Measurements from ENCODE around the gene NEK1. TPM values are rescaled to one million over a fixed set of nuclear protein-coding genes. Genes with fewer than 3 reads are reported as not detected.

The NEK1 gene
- total RNA-seq, 1 experiment from 2014 or later = 18.6 TPM

DNA sequence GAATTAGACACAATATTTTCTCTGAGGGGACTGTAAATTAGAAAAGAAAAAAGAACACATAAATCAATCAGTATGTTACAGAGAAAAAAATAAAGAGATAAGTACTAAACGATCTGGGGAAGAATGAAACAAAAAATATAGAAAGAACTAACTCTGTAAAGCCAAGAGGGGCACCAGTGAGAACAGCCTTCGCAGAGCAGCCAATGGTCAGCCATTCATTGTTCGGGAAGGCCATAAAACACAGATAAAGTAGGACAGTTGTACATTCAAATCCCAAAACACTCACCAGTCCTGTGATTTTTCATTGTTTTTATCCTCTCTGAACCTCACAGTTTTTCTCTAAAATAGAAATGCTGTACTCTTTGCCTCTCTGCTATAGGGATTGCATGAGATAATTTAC lies 127.9 kb downstream of the NEK1 start:
- no peaks in the 10 kb centered on the region for H3K79me2 ChIP-seq (ENCODE audit: low read depth)
- intact Hi-C loops (cut with micrococcal nuclease; ENCODE audit: unreplicated experiment) = no loop called here
- H3K4me2 ChIP-seq = no peak overlapping the region
- CTCF ChIA-PET = interaction anchor here (0.5 kb wide), 1 partner anchor 1562 kb away, joined by 4 read pairs; no protein-coding TSS in a partner anchor
- POLR2A ChIA-PET (ENCODE audit: unreplicated experiment) = no interaction called here
- BruUV-seq (replicated peaks) = no TSS peak
- no peak overlapping the region for H3K27ac ChIP-seq
- H3K4me1 ChIP-seq (replicated peaks; ENCODE audit: insufficient read depth) = peaks cover 4% of the 10 kb centered on the region; the same call in 1 of the 2 replicates
- no peak overlapping the region for H3K4me3 ChIP-seq
- no peak overlapping the region for H2AFZ ChIP-seq
- DNase-seq = no peak
- H3K36me3 ChIP-seq (ENCODE audit: low read depth) = no peaks in the 10 kb centered on the region
- no peaks in the 10 kb centered on the region for H3K9me3 ChIP-seq (ENCODE audit: insufficient read depth, low read depth)
- no peaks in the 10 kb centered on the region for H3K9me2 ChIP-seq (ENCODE audit: insufficient read depth)
- no peak for TF ChIP-seq CTCF (conservative IDR thresholded peaks at IDR 0.05)
- TF ChIP-seq EZH2 (IDR thresholded peaks at IDR 0.05; ENCODE audit: low read depth) = no peak
- no peaks in the 10 kb centered on the region for H3K27me3 ChIP-seq (ENCODE audit: insufficient read depth, low read depth)
- H3F3A ChIP-seq (ENCODE audit: insufficient read depth, low read depth) = no peaks in the 10 kb centered on the region
- H4K20me1 ChIP-seq (ENCODE audit: insufficient read depth) = no peaks in the 10 kb centered on the region

GRCh38 chr4:169464080-169464479 lies 148.3 kb downstream of the NEK1 start:
- no TSS peak for BruUV-seq (replicated peaks)
- intact Hi-C loops (cut with micrococcal nuclease; ENCODE audit: unreplicated experiment) = no loop called here
- no peak for DNase-seq
- H2AFZ ChIP-seq = no peak overlapping the region
- no peak overlapping the region for H3K4me2 ChIP-seq
- CTCF ChIA-PET = no interaction called here
- H3K9me3 ChIP-seq (ENCODE audit: insufficient read depth, low read depth) = no peaks in the 10 kb centered on the region
- no peaks in the 10 kb centered on the region for H3K79me2 ChIP-seq (ENCODE audit: low read depth)
- H3K9me2 ChIP-seq (ENCODE audit: insufficient read depth) = no peaks in the 10 kb centered on the region; the same call in 1 of the 2 replicates
- H3K27ac ChIP-seq = no peak overlapping the region
- no peaks in the 10 kb centered on the region for H3K27me3 ChIP-seq (ENCODE audit: insufficient read depth, low read depth)
- H4K20me1 ChIP-seq (ENCODE audit: insufficient read depth) = no peaks in the 10 kb centered on the region
- POLR2A ChIA-PET (ENCODE audit: unreplicated experiment) = no interaction called here
- H3K36me3 ChIP-seq (ENCODE audit: low read depth) = no peaks in the 10 kb centered on the region
- H3K4me1 ChIP-seq (replicated peaks; ENCODE audit: insufficient read depth) = no peaks in the 10 kb centered on the region
- TF ChIP-seq CTCF (conservative IDR thresholded peaks at IDR 0.05) = no peak
- TF ChIP-seq EZH2 (IDR thresholded peaks at IDR 0.05; ENCODE audit: low read depth) = no peak
- H3K4me3 ChIP-seq = no peak overlapping the region
- H3F3A ChIP-seq (ENCODE audit: insufficient read depth, low read depth) = no peaks in the 10 kb centered on the region

- no peak for DNase-seq
- intact Hi-C loops (cut with micrococcal nuclease; ENCODE audit: unreplicated experiment) = no loop called here
- Histone ChIP-seq H3K36me3 (ENCODE audit: low read depth) (no peaks in the 10 kb centered on the region), H4K20me1 (ENCODE audit: insufficient read depth) (no peaks in the 10 kb centered on the region), H3K9me3 (ENCODE audit: insufficient read depth, low read depth) (no peaks in the 10 kb centered on the region), H3K9me2 (ENCODE audit: insufficient read depth) (no peaks in the 10 kb centered on the region; the same call in none of the 2 replicates), H3K27ac (no peak overlapping the region), H3K79me2 (ENCODE audit: low read depth) (no peaks in the 10 kb centered on the region), H3K4me3 (no peak overlapping the region), H2AFZ (no peak overlapping the region), H3K27me3 (ENCODE audit: insufficient read depth, low read depth) (no peaks in the 10 kb centered on the region), H3K4me1 (replicated peaks; ENCODE audit: insufficient read depth) (no peaks in the 10 kb centered on the region), H3F3A (ENCODE audit: insufficient read depth, low read depth) (no peaks in the 10 kb centered on the region), H3K4me2 (no peak overlapping the region)
- CTCF ChIA-PET = no interaction called here
- POLR2A ChIA-PET (ENCODE audit: unreplicated experiment) = no interaction called here
- no peak for TF ChIP-seq CTCF (conservative IDR thresholded peaks at IDR 0.05)
- TF ChIP-seq EZH2 (IDR thresholded peaks at IDR 0.05; ENCODE audit: low read depth) = no peak
- no TSS peak for BruUV-seq (replicated peaks)
Measured at GRCh38 chr4:169460081-169460480, 152.3 kb downstream of the NEK1 start.

Data from PC-9 (cell line).